T-helper 9 cell (primary cell): ENCODE data around the gene C1orf52.
"Not testable (repeated sequence)": the region's sequence is repeated elsewhere in the genome, so short reads cannot be mapped to it uniquely, and the experiment has no call there.

Source experiments
- DNase-seq: peaks from one replicate; pipeline ENCODE4 v3.0.0-alpha.2; 2020

The C1orf52 gene

DNA sequence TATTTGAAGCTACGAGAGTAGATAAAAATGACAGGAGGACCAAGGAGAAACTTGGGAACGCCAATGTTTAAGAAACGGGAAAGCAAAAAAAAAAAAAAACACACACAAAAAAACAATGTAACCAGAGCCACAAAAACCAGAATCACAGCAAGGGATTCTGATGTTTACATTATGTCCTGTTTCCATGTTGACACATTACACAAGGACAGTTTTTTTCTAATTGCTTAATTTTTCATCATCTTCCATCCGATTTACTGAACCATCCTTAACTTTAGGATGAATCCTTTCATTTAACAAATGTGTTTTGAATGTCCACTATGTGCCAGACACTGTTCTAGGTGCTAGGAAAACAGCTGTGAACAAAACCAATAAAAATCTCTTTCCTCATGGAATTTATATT is 18.3 kb upstream of the C1orf52 start:
- DNase-seq: no peak

DNA sequence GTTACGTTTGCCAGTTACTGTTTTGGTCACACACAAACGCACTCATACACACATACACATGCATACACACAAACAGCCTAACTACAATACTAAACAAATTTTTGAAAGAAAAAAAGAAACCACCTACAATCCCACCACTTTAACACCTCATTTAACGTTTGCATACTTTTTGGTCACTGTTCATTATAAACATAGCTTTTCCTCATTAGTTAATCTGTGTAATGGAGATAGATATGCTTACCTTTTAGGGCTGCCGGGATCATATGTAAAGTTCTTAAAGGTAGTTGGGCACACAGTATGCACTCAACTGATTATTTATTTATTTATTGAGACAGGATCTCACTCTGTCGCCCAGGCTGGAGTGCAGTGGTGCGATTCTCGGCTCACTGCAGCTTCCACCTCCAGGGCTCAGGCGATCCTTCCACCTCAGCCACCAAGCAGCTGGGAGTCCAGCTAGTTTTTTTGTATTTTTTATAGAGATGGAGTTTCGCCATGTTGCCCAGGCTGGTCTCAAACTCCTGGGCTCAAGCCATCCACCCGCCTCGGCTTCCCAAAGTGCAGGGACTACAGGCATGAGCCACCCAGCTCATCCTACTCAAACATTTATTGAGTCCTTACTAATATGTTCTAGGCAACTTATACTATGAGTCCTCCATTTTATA is 17.6 kb upstream of the C1orf52 start:
- DNase-seq: no peak

GRCh38 chr1:85276215-85276977 is 16.9 kb upstream of the C1orf52 start, which contains the start of gene BCL10:
TSS of gene BCL10 (minus strand) at chr1:85276632. CDS start at chr1:85276352, 280 bp downstream.
- peak; percentile 95 for DNase-seq

DNA sequence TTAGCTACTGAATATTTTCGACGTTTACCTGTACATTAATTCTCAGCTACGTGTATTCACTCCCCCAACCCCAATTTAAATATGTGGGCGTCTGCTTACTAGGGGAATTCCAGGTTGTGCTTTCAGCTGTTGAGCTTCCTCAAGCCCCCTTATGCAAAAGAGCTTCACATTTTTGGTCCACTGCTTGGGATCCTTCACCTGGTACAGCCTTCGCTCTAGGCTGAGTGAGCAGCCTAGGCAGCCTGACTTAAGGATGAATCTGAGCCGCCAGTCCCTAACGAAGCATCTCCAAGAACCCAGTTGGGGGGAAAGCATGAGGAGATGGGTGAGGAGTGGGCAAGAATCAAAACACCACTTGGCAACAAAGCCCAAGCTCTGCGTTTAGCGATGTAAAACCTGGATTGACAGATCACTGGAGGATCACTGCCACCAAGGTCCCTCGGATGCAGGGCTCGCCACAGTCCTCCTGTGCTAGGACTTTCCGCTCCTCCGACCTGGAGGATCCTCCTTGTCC is 16.3 kb upstream of the C1orf52 start:
- peak; percentile 8 for DNase-seq

DNA sequence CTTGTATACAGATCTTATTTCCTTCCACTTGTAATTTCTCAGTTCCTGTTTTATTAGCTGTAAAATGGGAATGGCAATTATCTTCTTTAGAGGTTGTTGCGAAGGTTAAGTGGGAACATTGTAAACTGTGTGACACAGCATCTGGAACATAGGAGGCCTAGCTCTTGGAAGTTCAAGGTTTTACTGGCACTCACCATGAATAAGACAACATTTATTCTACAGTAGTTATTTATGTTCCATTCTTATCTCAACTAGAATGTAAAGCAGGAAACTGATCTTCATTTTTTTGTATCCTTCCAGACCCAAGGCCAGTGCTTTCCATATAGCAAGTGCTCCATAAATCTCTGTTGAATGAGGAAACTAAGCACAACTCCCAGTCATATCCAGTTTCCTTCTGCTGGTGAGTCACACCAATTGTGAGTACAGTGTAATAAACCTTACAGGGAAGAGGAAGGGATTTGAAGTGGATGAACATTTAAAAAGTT is 15.5 kb upstream of the C1orf52 start:
- no peak for DNase-seq

DNA sequence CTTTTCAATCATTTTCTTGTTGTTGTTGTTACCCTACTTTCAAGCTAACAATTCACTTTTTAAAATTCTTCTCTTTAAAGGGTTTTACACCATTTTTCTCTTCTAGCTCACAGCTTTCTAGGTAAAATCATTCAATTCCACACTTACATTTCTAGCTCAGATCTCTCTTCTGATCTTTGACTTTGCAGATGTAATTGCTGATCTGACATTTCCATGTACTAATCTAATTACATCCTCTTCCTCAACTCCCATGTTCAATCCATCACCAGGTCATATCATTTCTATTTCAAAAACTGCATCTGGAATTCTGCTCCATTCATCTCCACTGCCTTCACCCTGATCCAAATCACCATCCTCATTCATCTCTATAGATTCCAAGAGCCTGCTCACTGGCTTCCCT is 13.9 kb upstream of the C1orf52 start:
- no peak for DNase-seq

DNA sequence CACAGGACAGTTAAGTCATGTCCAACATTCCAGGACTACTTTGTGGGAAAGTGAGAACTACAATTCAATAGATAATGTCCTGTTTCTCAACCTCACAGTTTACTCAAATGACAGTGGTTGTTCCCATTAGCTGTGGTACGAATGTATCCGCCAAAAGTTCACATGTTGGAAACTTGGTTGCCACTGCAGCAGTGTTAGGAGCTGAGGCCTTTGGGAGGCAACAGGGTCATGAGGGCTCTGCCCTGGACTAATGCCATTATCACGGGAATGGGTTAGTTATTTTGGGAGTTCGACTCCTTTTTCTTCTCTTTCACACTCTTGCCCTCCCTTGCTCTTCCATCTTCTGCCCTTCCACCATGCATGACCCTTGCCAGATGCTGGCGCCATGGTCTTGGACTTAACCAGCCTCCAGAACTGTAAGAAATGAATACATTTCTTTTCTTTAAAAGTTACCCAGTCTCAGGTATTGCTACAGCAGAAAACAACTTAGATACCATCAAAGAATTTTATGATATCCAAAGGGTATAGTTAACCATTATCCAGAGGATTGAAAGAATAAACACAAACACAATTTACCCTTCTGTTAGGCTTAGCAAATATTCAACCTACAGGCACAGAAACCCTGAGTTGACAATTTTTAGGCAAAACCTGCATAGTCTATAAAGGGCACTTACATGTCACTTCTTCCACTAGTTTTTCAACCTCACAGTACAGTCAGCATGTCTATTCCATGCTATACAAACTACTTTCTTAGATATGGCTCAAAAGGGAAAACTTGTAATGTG is 9.5 kb upstream of the C1orf52 start:
- no peak for DNase-seq

- DNase-seq: no peak
These were observed 7.9 kb upstream of the C1orf52 start for GRCh38 chr1:85267313-85267712.

DNA sequence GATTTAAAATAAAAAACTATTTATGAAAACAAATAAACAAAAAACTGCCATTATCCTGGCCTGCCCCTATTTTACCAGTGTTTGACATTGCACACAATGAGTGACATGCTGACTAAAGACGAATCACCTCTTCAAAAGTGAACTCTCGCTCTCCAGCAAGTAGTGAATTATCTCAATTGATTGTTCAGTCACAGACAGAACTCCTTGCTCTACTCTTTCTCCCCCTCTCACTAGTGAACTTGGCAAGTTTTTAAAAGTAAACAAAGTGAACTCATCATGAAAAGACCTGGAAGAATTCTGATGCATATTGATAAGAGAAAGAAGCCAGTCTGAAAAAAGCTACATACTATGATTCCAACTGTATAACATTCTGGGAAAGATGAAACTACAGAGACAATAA is 4.7 kb upstream of the C1orf52 start:
- no peak for DNase-seq

- DNase-seq: no peak
These were observed 3.5 kb upstream of the C1orf52 start for GRCh38 chr1:85262985-85263384.

DNA sequence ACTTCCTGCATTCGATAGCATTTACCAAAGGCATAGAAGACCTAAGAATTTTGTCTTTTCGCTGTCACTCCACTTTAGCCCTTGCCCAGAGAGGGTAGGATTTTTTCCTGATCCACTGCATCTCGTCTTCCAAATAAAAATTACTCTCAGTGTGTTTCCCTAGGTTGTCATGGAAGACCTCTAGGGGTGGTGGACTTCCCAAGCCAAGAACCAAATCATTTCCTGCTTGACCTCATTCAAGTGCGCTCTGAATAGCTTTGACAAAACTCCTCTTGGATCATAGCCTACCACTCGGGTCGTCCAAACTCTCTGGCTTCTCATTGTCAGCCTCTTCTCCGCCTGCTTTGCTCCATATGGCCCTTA is 431 bp upstream of the C1orf52 start:
- no peak for DNase-seq

- no peak for DNase-seq
These were observed 835 bp downstream of the C1orf52 start for GRCh38 chr1:85258536-85259117.

DNA sequence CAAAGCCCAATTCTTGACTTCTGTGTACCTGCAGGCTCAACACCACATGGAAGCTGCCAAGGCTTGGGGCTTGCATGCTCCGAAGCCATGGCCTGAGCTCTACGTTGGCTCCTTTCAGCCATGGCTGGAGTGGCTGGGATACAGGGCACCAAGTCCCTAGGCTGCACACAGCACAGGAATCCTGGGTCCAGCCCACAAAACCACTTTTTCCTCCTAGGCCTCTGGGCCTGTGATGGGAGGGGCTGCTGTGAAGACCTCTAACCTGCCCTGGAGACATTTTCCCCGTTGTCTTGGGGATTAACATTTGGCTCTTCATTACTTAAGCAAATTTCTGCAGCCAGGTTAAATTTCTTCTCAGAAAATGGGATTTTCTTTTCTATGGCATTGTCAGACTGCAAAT is 10.4 kb downstream of the C1orf52 start:
- DNase-seq: not testable (repeated sequence)

- no peak for DNase-seq
These were observed 13.6 kb downstream of the C1orf52 start for GRCh38 chr1:85245891-85246290.

DNA sequence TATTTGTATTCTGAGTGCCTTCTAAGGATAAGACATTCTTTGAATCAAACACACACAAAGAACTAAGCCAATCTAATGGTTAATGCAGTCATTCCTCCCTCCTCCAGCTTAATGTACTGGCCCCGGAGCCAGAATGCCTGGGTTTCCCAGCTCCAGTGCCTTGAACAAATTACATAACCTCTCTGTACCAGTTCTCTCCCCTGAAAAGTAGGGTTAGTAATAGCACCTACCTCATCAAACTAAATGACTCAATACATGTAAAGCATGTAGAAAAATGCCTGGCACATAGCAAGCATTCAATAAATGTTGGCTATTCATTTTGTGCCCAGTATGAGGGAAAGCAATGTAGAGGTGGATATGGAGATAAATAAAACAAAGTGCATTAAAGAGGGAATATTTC is 14.0 kb downstream of the C1orf52 start:
- DNase-seq: no peak

DNA sequence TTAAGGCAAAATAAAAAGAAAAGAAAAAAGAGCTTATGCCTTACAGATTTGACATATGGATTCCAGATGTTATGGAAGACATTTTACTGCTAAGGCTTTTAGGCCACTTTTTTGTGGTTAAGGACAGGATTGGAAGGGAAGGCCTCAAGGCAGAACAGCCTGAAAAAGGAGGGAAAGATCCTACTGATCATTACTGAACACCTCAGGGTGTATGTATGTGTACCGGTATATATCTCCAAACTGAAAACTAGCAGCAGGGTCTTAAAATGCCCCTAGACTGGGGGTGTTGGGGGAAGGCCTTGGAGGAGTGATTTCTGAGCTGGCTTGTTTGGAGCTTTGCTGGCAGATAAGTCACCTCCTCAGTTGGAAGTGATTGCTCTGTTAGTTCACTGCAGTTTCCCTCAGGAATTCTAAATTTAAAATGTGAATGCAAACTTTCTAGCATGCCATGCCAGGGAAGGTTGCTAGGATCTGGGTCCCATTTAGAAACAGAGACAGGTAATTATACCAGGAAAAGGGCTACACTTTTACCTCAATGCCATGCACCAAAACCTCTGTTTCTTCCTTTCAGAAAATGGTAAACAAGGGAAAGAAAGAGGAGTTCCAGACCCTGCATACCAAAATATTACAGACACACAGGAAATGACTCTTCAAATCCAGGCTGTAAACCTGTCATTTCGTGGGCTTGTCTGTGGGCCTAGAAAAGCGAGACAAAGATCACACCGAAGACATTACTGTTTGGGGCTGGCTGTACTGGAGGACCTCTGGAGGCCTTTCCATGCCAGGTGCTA is 15.0 kb downstream of the C1orf52 start:
- no peak for DNase-seq

DNA sequence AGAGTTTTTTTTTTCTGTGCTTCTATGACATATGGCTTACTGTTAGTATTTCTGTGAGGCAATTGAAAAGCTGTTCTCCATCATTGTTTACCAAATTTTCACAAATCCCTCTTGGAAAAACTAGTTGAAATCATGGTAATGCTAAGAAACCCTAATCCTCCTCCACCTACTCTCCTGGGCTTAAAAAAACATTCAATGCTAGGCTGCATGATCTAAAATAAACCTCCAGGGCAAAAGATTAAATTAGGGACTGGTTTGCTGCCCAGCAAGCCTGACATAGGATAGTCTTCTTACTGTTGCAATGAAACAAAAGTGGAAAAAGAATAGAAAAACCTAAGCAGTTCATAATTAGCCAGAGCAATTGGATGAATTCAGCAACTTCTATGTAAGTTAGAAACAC is 16.1 kb downstream of the C1orf52 start:
- no peak for DNase-seq

- no peak for DNase-seq
These were observed 18.8 kb downstream of the C1orf52 start for GRCh38 chr1:85240643-85241042.

DNA sequence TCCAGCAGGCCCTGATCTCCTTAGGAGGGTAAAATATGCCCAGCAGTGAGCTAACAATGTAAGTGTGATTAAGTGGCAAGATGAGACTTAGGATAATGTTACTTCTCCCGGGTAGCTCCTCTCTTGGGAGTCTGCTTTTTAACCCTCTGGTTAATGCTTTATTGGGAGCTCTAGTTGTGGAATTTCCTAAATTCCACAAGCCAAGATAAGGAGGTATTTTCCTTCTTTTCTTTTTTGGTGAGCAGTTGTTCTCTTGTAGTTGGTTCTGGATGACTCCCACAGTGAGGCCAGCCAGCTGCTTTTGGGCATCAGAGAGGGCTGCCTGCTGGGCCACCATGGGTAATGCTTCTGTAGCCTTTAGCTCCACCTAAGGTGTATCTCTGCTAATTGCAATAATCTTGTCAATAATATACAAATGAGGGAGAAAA is 19.3 kb downstream of the C1orf52 start:
- DNase-seq: no peak

DNA sequence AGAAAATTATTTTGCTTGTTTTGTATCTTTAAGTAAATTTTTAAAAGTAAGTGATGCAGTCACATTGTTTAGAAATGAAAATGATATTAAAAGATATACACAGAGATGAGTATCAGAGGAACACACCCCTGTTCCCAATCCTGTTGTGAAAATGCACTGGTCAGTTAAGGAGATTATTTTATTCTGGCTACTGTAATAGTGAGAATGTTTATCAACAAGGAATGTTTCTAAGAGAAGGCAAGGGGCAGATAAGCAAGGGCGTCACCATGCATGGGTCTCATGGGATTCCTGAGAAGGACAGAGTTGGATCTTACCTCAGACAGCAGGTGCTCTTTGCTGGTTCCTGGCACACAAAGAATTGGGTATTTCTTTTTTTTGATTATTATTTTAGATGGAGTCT is 21.8 kb downstream of the C1orf52 start:
- DNase-seq: no peak

GRCh38 chr1:85230305-85230977 is 29.0 kb downstream of the C1orf52 start:
- no peak for DNase-seq
